ENCODE data around the gene UPK1A.

- TF ChIP-seq, protein P1, sequence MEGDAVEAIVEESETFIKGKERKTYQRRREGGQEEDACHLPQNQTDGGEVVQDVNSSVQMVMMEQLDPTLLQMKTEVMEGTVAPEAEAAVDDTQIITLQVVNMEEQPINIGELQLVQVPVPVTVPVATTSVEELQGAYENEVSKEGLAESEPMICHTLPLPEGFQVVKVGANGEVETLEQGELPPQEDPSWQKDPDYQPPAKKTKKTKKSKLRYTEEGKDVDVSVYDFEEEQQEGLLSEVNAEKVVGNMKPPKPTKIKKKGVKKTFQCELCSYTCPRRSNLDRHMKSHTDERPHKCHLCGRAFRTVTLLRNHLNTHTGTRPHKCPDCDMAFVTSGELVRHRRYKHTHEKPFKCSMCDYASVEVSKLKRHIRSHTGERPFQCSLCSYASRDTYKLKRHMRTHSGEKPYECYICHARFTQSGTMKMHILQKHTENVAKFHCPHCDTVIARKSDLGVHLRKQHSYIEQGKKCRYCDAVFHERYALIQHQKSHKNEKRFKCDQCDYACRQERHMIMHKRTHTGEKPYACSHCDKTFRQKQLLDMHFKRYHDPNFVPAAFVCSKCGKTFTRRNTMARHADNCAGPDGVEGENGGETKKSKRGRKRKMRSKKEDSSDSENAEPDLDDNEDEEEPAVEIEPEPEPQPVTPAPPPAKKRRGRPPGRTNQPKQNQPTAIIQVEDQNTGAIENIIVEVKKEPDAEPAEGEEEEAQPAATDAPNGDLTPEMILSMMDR (IDR thresholded peaks at IDR 0.05; ENCODE audit: low read length), result no peak
- no peak for TF ChIP-seq EZH2 (IDR thresholded peaks at IDR 0.05; ENCODE audit: borderline replicate concordance, low read length)
Measured at GRCh38 chr19:35713904-35714495, 47.7 kb downstream of the UPK1A start.

Measured in OCI-LY1 (cell line).